ENCODE measurements around the gene TADA3. TPM values are rescaled to one million over a fixed set of nuclear protein-coding genes. Genes with fewer than 3 reads are reported as not detected.

Gene TADA3
- total and polyA plus RNA-seq, 5 donors, result 38.4 to 51.3 (median 45.6) TPM

DNA sequence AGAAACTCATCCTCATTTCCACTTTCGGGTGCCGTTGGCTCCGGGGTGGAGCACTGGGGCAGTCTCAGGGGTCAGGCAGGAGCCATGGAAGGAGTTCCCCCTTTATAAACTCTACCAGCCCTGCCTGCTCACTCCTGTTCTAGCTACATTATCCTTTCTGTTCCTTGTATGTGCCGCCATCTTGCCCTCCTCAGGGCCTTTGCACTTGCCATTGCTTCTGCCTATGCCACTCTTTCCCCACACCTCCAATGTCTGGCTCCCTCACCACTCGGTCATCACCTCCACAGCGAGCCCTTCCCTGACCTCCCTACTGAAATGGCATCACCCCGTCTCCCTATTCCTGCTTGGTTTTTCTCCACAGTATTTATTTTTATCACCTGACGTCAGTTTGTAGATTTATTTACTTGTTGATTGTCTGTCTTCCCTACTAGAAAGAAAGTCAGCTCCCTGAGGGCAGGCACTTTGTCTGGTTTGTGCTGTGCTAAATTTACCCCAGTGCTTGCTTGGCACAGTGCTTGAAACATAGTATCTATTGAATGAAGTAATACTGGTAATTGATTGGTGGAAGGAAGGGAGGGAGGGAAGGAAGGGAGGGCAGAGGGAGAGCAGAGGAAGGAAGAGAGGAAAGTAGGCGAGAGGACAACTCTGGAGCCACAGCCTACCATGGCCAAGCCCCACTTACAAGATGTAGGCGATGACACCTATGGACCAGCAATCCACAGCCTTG is 31.3 kb downstream of the TADA3 start:
- DNase-seq (no peak), ATAC-seq (no peak)
- Histone ChIP-seq H3K4me3 (ENCODE audit: low read length) (no peak overlapping the region), H3K27ac (ENCODE audit: low read length) (no peak overlapping the region), H3K9me3 (ENCODE audit: control insufficient read depth, low read length) (no peaks in the 10 kb centered on the region), H3K4me1 (ENCODE audit: control insufficient read depth, insufficient read depth, low read length) (no peaks in the 10 kb centered on the region), H3K27me3 (ENCODE audit: control insufficient read depth, insufficient read depth) (no peaks in the 10 kb centered on the region)
- 96% methylated on average over 10 of the region's 10 CpGs for WGBS
- intact Hi-C loops (cut with DNase I), result no loop called here

DNA sequence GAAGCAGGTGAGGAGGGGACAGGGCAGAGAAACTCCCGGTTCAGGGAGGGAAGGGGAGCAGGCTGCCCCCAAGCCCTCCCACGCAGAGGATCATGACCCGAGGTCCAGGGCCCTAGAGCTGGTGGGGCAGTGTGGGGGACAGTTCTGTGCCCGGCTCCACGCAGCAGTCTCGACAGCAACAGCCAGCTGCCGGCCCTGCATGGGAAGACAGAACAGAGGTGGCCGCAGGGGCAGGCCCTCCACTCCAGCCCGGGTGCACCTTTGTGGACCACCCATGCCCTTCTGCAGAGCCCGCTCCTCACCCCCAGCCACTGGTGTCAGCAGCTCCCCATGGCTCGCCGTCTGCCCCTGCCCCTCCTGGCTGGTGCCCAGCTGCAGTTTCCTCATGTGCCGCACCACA is 34.8 kb downstream of the TADA3 start:
- ATAC-seq (no peak), DNase-seq (no peak)
- Histone ChIP-seq H3K27me3 (ENCODE audit: control insufficient read depth, insufficient read depth) (no peaks in the 10 kb centered on the region), H3K4me3 (ENCODE audit: low read length) (no peak overlapping the region), H3K4me1 (ENCODE audit: control insufficient read depth, insufficient read depth, low read length) (no peaks in the 10 kb centered on the region), H3K27ac (ENCODE audit: low read length) (no peak overlapping the region), H3K9me3 (ENCODE audit: control insufficient read depth, low read length) (no peaks in the 10 kb centered on the region)
- 92% methylated on average over 13 of the region's 13 CpGs for WGBS
- intact Hi-C loops (cut with DNase I), result no loop called here

DNA sequence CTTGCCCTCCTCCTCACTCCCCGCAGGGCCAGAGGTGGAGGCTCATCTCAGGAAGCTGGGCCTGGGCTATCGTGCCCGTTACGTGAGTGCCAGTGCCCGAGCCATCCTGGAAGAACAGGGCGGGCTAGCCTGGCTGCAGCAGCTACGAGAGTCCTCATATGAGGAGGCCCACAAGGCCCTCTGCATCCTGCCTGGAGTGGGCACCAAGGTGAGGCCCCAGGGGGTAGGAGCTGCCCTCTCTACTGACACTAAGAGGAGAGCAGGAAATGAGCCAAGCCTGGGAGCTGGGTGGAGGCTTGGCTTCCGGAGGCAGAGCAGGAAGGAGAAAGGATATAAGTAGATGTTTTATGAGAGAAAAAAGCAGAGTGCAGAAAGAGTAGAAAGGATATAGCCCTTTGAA is 37.6 kb downstream of the TADA3 start:
- Histone ChIP-seq H3K27me3 (ENCODE audit: control insufficient read depth, insufficient read depth) (no peaks in the 10 kb centered on the region), H3K4me3 (ENCODE audit: low read length) (no peak overlapping the region), H3K27ac (ENCODE audit: low read length) (no peak overlapping the region), H3K9me3 (ENCODE audit: control insufficient read depth, low read length) (no peaks in the 10 kb centered on the region), H3K4me1 (ENCODE audit: control insufficient read depth, insufficient read depth, low read length) (peaks cover 3% of the 10 kb centered on the region)
- DNase-seq, result peak in 1 of 3 donors; percentile 53
- 68% methylated on average over 8 of the region's 8 CpGs for WGBS
- intact Hi-C loops (cut with DNase I), result no loop called here
- no peak for ATAC-seq

DNA sequence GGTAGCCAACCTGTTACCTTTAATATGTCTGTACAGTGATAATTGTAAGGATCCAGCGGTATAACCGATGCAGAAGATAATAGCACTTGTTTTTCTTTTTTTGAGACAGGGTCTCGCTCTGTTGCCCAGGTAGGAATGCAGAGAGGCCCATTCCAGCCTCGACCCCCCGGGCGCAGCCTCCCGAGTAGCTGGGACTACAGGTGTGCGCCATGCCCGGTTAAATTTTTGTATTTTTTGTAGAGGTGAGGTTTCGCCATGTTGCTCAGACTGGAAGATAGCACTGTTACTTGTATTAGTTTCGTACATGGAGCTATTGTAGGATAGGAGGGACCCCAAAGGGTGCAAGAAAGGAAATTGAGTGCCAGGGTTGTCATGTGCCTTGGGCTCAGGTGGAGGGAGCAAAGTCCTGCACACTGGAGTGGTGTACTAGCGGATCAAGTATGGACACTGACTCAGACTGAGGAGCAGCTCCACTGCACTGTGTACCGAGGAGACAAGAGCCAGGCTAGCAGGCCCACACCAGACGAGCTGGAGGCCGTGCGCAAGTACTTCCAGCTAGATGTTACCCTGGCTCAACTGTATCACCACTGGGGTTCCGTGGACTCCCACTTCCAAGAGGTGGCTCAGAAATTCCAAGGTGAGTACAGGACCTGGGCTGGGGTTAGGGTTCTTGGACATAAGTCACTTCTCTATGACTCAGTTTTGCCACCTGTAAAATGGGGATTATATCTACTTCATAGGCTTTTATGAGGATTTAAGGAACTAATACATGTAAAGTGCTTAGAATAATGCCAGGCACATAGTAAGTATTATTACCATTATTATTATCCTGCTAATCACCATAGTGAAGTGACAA is 41.5 kb downstream of the TADA3 start:
- DNase-seq (peak in 1 of 3 donors; percentile 49), ATAC-seq (no peak)
- no peaks in the 10 kb centered on the region for H3K27me3 ChIP-seq (ENCODE audit: control insufficient read depth, insufficient read depth)
- peak overlapping the region; percentile 87 for H3K4me3 ChIP-seq (ENCODE audit: low read length)
- no peaks in the 10 kb centered on the region for H3K9me3 ChIP-seq (ENCODE audit: control insufficient read depth, low read length)
- peak overlapping the region; percentile 94 for H3K27ac ChIP-seq (ENCODE audit: low read length)
- intact Hi-C loops (cut with DNase I), result no loop called here
- H3K4me1 ChIP-seq (ENCODE audit: control insufficient read depth, insufficient read depth, low read length), result peaks cover 6% of the 10 kb centered on the region
- WGBS, result 41% methylated on average over 17 of the region's 17 CpGs

DNA sequence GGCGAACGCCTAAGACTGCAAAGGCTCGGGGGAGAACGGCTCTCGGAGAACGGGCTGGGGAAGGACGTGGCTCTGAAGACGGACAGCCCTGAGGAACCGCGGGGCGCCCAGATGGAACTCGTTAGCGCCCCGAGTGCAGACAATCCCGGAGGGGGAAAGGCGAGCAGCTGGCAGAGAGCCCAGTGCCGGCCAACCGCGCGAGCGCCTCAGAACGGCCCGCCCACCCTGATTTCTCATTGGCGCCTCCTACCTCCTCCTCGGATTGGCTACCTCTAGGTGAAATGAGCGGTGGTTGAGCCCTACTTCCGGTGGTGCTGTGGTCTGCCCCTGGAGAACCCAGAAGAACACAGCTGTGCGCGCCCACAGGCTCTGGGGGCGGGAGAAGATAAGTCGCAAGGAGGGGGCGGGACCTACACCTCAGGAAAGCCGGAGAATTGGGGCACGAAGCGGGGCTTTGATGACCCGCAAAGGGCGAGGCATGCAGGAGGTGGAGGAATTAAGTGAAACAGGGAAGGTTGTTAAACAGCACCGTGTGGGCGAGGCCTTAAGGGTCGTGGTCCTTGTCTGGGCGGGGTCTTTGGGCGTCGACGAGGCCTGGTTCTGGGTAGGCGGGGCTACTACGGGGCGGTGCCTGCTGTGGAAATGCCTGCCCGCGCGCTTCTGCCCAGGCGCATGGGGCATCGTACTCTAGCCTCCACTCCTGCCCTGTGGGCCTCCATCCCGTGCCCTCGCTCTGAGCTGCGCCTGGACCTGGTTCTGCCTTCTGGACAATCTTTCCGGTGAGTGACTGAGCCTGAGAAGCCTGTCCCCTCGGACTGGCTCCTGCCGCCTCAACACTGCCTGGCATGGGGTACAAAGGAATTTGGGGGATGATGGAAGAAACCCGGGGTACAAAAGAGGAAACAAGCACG is 42.4 kb downstream of the TADA3 start, which contains the start of gene OGG1:
Gene OGG1, plus strand, starts transcription at position 308 of the 911 bp plus-strand sequence. Its CDS starts 335 bp downstream, at position 643.
- Histone ChIP-seq H3K4me1 (ENCODE audit: control insufficient read depth, insufficient read depth, low read length) (peaks cover 6% of the 10 kb centered on the region), H3K4me3 (ENCODE audit: low read length) (peak within 1 kb of the TSS; percentile 87), H3K27me3 (ENCODE audit: control insufficient read depth, insufficient read depth) (no peaks in the 10 kb centered on the region), H3K9me3 (ENCODE audit: control insufficient read depth, low read length) (no peaks in the 10 kb centered on the region), H3K27ac (ENCODE audit: low read length) (peak within 1 kb of the TSS; percentile 94)
- under 1% methylated on average over 60 of the region's 60 CpGs for WGBS
- intact Hi-C loops (cut with DNase I), result no loop called here
- ATAC-seq, result peak; percentile 98
- DNase-seq, result peak; percentile 98 to 99 (median 99)

DNA sequence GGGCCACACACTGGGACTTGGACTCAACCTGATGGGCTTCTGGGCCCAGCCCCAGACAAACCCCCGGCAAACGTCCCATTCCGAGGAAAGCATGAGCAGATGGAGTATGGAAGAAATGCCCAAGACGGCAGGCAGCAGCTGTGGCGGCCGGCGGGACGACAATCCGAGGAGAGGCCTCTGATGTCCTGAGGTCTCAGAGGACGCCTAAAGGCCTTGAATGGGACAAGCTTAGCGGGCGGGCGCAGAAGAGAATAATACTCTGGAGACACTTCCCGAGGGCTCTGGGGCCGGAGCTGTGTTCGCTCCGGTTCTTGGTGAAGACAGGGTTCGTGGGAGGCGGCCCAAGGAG is 43.0 kb downstream of the TADA3 start:
- Histone ChIP-seq H3K9me3 (ENCODE audit: control insufficient read depth, low read length) (no peaks in the 10 kb centered on the region), H3K4me1 (ENCODE audit: control insufficient read depth, insufficient read depth, low read length) (peaks cover 6% of the 10 kb centered on the region), H3K27me3 (ENCODE audit: control insufficient read depth, insufficient read depth) (no peaks in the 10 kb centered on the region), H3K27ac (ENCODE audit: low read length) (peak overlapping the region; percentile 91), H3K4me3 (ENCODE audit: low read length) (peak overlapping the region; percentile 87)
- ATAC-seq (no peak), DNase-seq (no peak)
- intact Hi-C loops (cut with DNase I), result no loop called here
- 3% methylated on average over 19 of the region's 19 CpGs for WGBS

DNA sequence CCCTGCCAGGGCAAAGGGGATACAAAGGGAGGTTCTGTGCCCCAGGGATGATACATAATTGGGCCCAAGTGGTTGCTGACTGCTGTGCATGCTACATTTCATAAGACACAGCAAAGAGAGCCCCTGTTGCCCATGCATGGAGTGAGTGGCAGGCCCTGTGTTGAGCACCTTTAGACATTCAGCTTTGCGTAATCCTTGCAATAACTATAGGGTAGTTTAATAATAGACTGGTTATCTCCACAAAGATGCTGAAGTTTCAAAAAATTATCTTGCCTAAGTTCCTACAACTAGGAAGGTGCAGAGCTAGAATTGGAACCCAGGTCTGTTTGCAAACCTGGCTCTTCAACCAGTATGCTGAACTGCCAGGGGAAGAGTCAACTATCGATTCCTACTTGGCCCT is 44.2 kb downstream of the TADA3 start:
- no peak overlapping the region for H3K4me3 ChIP-seq (ENCODE audit: low read length)
- no peaks in the 10 kb centered on the region for H3K27me3 ChIP-seq (ENCODE audit: control insufficient read depth, insufficient read depth)
- intact Hi-C loops (cut with DNase I), result no loop called here
- no peaks in the 10 kb centered on the region for H3K9me3 ChIP-seq (ENCODE audit: control insufficient read depth, low read length)
- ATAC-seq (no peak), DNase-seq (no peak)
- no peak overlapping the region for H3K27ac ChIP-seq (ENCODE audit: low read length)
- WGBS, result 98% methylated on average over 2 of the region's 2 CpGs
- peaks cover 6% of the 10 kb centered on the region for H3K4me1 ChIP-seq (ENCODE audit: control insufficient read depth, insufficient read depth, low read length)

DNA sequence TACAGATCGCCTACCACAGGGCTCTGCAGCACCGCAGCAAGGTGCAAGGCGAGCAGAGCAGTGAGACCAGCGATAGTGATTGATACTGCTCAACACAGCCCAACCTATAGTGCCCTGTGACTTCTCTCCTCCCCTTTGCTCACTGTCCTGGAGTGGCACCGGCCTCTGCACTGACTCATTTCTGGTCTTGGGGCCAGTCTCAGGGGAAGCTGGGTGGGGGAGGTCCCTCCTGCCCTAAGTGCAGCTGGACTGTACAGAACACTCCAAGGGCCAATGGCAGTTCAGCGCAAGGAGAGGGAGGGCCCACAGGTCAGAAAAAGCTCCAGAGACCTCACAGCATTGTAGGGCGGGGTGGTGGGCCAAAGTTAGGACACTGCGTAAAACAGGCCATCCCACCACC is 45.0 kb downstream of the TADA3 start:
- ATAC-seq (no peak), DNase-seq (no peak)
- intact Hi-C loops (cut with DNase I), result no loop called here
- 88% methylated on average over 8 of the region's 8 CpGs for WGBS
- H3K27me3 ChIP-seq (ENCODE audit: control insufficient read depth, insufficient read depth), result no peaks in the 10 kb centered on the region
- H3K4me1 ChIP-seq (ENCODE audit: control insufficient read depth, insufficient read depth, low read length), result peaks cover 6% of the 10 kb centered on the region
- no peaks in the 10 kb centered on the region for H3K9me3 ChIP-seq (ENCODE audit: control insufficient read depth, low read length)
- H3K4me3 ChIP-seq (ENCODE audit: low read length), result no peak overlapping the region
- H3K27ac ChIP-seq (ENCODE audit: low read length), result no peak overlapping the region

DNA sequence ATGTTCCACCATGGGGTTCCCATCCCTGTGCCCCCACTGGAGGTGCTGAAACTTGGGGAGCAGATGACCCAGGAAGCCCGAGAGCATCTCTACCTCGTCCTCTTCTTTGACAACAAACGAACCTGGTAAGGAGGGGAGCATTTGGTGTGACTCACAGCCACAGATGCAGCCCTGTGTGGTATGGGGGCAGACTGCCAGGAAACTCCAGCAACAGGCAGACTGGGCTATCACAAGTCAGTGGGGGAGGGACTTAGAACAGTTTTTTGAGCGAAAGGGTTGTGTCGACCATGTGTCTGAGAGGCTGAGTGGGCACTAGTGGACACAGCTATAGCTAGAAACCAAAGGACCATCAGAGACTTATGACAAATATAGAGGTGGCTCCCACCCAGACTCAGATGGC is 45.9 kb downstream of the TADA3 start:
- Histone ChIP-seq H3K4me1 (ENCODE audit: control insufficient read depth, insufficient read depth, low read length) (peaks cover 6% of the 10 kb centered on the region), H3K9me3 (ENCODE audit: control insufficient read depth, low read length) (no peaks in the 10 kb centered on the region), H3K4me3 (ENCODE audit: low read length) (no peak overlapping the region), H3K27ac (ENCODE audit: low read length) (no peak overlapping the region), H3K27me3 (ENCODE audit: control insufficient read depth, insufficient read depth) (no peaks in the 10 kb centered on the region)
- WGBS, result 60% methylated on average over 5 of the region's 5 CpGs
- intact Hi-C loops (cut with DNase I), result no loop called here
- ATAC-seq (no peak), DNase-seq (no peak)

DNA sequence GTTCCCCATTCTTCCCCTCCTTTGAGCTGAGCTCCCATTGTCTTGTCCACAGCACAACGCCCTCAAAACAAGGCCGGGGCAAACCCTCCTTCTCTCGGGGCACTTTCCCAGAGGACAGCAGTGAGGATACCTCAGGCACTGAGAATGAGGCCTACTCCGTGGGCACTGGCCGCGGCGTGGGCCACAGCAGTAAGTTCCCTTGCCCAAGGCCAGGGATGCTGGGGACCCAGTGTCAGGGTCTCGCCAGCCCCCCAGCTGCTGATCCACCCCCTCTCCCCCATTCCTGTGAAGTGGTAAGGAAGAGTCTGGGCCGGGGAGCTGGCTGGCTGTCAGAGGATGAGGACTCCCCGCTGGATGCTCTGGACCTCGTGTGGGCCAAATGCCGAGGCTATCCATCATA is 46.8 kb downstream of the TADA3 start:
- Histone ChIP-seq H3K27me3 (ENCODE audit: control insufficient read depth, insufficient read depth) (no peaks in the 10 kb centered on the region), H3K27ac (ENCODE audit: low read length) (no peak overlapping the region), H3K4me3 (ENCODE audit: low read length) (no peak overlapping the region), H3K9me3 (ENCODE audit: control insufficient read depth, low read length) (no peaks in the 10 kb centered on the region), H3K4me1 (ENCODE audit: control insufficient read depth, insufficient read depth, low read length) (peaks cover 3% of the 10 kb centered on the region)
- intact Hi-C loops (cut with DNase I), result no loop called here
- 89% methylated on average over 12 of the region's 12 CpGs for WGBS
- ATAC-seq (no peak), DNase-seq (no peak)

Measured in right cardiac atrium (tissue), 5 donors.